IMR-90 (cell line): ENCODE data around the gene RSL1D1.

ENCODE experiments used
- BHLHE40 ChIP-seq: fragments of 150-350 bp; IDR thresholded peaks from 2 replicates; pipeline ENCODE4 v1.6.1; 2016; ENCODE audit warnings: mild to moderate bottlenecking, low read depth, low read length
- FOS ChIP-seq: fragments of 150-350 bp; IDR thresholded peaks from 2 replicates; pipeline ENCODE4 v1.6.1; 2016; ENCODE audit warnings: low read depth, low read length
- MAZ ChIP-seq: IDR thresholded peaks from 2 replicates; pipeline ENCODE4 v1.6.1; 2012; ENCODE audit warnings: low read depth, mild to moderate bottlenecking, low read length, improper control_type of control experiment, moderate library complexity, borderline replicate concordance
- MXI1 ChIP-seq: IDR thresholded peaks from 2 replicates; pipeline ENCODE4 v1.6.1; 2012; ENCODE audit warnings: low read depth, mild to moderate bottlenecking, low read length, moderate library complexity, borderline replicate concordance
- NFE2L2 ChIP-seq: fragments of 150-350 bp; IDR thresholded peaks from 2 replicates; pipeline ENCODE4 v1.6.1; 2016; ENCODE audit warnings: low read depth, mild to moderate bottlenecking, low read length
- POLR2A ChIP-seq: IDR thresholded peaks from 2 replicates; pipeline ENCODE4 v1.6.1; 2012; ENCODE audit warnings: mild to moderate bottlenecking, low read depth, low read length
- RCOR1 ChIP-seq: IDR thresholded peaks from 2 replicates; pipeline ENCODE4 v1.6.1; 2012; ENCODE audit warnings: mild to moderate bottlenecking, low read length, improper control_type of control experiment; ENCODE audit not compliant: insufficient replicate concordance
- RFX5 ChIP-seq: IDR thresholded peaks from 2 replicates; pipeline ENCODE4 v1.8.0; 2012; ENCODE audit warnings: low read depth, mild to moderate bottlenecking, low read length, moderate library complexity
- TF ChIP-seq, protein P1 (sequence below): conservative IDR thresholded peaks from 2 replicates; pipeline ENCODE4 v1.5.1; 2012; ENCODE audit warnings: mild to moderate bottlenecking, low read depth, low read length, improper control_type of control experiment
- TF ChIP-seq, protein P2 (sequence below): fragments of 150-350 bp; IDR thresholded peaks from 2 replicates; pipeline ENCODE4 v1.6.1; 2016; ENCODE audit warnings: low read depth, mild to moderate bottlenecking, low read length, moderate library complexity, borderline replicate concordance
- TF ChIP-seq, protein P3 (sequence below): fragments of 150-350 bp; IDR thresholded peaks from 2 replicates; pipeline ENCODE4 v1.6.1; 2017; ENCODE audit warnings: mild to moderate bottlenecking, antibody characterized with exemption, low read length, low read depth

DNA sequence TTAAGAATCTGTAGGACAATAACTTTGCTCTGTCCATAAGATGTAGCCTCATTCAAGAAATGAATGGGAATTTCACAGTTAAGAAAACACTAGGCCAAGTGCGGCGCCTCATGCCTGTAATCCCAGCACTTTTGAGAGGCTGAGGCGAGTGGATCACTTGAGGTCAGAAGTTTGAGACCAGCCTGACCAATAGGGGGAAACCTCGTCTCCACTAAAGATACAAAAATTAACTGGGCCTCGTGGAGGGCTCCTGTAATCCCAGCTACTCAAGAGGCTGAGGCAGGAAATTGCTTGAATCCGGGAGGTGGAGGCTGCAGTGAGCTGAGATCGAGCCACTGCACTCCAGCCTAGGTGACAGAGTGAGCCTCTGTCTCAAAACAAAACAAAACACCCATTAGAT, 19.9 kb upstream of the RSL1D1 start:
- TF ChIP-seq, protein P1, sequence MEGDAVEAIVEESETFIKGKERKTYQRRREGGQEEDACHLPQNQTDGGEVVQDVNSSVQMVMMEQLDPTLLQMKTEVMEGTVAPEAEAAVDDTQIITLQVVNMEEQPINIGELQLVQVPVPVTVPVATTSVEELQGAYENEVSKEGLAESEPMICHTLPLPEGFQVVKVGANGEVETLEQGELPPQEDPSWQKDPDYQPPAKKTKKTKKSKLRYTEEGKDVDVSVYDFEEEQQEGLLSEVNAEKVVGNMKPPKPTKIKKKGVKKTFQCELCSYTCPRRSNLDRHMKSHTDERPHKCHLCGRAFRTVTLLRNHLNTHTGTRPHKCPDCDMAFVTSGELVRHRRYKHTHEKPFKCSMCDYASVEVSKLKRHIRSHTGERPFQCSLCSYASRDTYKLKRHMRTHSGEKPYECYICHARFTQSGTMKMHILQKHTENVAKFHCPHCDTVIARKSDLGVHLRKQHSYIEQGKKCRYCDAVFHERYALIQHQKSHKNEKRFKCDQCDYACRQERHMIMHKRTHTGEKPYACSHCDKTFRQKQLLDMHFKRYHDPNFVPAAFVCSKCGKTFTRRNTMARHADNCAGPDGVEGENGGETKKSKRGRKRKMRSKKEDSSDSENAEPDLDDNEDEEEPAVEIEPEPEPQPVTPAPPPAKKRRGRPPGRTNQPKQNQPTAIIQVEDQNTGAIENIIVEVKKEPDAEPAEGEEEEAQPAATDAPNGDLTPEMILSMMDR, result 0 out of 2 replicates have a peak, but pooled peaks have one; percentile 7
- TF ChIP-seq RCOR1, result no peak
- TF ChIP-seq FOS, result no peak
- TF ChIP-seq, protein P2, sequence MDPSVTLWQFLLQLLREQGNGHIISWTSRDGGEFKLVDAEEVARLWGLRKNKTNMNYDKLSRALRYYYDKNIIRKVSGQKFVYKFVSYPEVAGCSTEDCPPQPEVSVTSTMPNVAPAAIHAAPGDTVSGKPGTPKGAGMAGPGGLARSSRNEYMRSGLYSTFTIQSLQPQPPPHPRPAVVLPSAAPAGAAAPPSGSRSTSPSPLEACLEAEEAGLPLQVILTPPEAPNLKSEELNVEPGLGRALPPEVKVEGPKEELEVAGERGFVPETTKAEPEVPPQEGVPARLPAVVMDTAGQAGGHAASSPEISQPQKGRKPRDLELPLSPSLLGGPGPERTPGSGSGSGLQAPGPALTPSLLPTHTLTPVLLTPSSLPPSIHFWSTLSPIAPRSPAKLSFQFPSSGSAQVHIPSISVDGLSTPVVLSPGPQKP, result no peak
- TF ChIP-seq MAZ, result no peak
- no peak for TF ChIP-seq RFX5
- TF ChIP-seq, protein P3, sequence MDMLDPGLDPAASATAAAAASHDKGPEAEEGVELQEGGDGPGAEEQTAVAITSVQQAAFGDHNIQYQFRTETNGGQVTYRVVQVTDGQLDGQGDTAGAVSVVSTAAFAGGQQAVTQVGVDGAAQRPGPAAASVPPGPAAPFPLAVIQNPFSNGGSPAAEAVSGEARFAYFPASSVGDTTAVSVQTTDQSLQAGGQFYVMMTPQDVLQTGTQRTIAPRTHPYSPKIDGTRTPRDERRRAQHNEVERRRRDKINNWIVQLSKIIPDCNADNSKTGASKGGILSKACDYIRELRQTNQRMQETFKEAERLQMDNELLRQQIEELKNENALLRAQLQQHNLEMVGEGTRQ, result no peak
- no peak for TF ChIP-seq MXI1
- TF ChIP-seq POLR2A, result no peak
- no peak for TF ChIP-seq NFE2L2
- TF ChIP-seq BHLHE40, result no peak
